Measurements from ENCODE around the gene SNX32.

Gene SNX32

DNA sequence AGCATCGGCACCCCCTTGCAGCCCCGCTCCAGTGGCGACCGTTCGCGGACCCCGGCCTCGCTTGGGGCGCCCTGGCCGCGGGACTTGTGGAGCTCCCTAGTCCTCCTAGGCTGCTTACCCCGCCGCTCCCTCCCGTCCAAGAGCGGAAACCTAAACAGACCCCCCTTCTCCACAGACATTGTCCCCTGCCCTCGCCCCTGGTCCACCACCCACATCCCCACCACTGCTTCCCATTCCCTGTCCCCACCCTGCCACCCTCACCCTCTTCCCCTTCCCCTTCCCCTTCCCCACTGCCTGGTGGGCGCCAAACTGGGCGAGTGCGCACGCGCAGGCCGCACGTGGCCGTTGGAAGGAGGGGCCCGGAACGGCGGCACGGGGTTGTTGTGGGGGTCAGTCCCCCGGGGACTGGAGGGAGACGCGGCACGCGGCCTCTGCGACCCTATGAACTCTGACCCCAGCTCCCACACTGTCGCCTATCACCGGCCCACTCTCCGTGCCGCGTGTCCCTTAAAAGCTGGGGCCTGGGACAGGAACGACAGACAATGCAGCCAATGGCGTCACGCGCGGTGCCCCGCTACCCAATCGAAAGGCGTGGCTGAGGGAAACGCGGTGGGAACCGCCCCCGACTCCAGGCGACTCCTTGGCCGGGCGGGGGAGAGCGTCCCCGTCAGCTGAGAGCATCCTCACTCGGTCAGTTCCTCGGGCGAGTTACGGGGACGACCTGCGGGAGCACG, at the start of gene SNX32:
SNX32 (plus strand) TSS at position 667 of the 734 bp plus-strand sequence. CDS start 103 bp downstream, outside the sequence.
- DNase-seq = peak; percentile 95

DNA sequence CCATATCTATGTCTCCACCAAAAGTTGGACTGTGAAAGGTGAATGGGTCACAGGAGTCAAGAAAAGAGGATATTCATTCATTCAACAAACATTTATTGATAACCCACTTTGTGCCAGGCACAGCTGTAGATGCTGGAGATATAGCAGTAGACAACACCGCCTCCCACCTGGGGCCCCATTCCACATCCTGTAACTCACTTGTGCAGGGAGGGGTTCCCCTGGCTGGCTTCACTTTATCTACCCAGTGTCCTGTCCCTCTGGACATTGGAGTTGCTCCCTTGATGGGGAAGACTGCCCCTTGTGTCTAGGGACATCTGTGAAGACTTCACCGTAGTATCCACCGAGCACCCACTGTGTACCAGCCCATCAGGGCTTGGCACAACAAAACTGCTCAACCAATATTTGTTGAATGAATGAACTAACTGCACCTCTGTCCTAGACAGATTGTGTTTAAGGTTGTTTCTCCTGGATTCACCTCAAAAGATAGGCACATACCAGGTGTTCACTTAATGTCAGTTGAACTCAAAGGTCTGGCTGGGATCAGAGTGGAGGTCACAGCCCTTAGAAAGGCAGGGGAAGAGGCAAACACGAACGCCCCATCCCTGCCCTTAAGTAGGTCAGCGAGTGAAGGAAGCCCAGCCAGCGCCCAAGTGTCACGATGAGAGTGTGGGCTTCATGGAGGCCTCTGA, 48.3 kb upstream of the SNX32 start:
- DNase-seq = no peak

DNA sequence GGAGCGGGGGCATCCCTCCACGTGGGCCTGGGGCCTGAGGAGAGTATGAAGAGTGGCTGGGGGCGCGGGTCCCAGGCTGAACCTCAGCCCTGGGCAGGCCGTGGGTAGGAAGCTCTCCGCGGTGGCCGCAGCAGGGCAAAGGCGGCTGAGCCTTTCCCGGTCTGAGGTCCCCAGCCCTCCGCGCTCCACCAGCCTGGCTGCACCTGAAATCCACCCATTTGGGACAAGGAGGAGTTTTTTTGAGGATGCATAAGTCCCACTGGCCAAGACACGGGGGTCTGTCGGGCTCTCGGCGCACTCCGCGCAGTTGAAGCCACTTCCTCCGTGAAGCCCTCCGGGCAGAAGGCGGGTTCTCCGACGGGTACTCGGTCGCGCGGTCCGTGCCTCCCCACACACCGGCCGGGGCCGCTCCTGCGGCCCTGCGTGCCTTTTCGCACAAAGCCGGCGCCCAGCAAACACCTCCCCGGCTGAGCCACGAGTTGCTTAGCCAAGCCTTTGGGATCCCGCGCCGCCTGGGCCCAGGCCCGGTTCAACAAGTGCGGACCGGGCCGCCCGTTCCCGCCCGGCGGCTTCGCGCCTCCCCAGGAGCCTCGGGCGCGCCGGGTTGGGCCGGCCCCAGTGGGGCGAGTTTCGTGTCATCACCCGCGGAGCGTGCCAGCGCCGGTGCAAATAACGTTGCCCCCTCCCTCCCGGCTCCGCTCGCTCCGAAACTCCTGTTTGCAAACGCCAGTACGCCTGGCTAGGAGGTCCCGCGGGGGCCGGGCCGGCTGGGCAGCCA, 47.6 kb upstream of the SNX32 start:
- DNase-seq = no peak

GRCh38 chr11:65786786-65787636, 46.8 kb upstream of the SNX32 start, which contains the start of gene OVOL1:
Gene OVOL1, plus strand, starts transcription at chr11:65787063. Its CDS starts 311 bp downstream, at chr11:65787374.
- DNase-seq = no peak

- DNase-seq = no peak
These were observed 45.8 kb upstream of the SNX32 start for GRCh38 chr11:65787649-65788622.

DNA sequence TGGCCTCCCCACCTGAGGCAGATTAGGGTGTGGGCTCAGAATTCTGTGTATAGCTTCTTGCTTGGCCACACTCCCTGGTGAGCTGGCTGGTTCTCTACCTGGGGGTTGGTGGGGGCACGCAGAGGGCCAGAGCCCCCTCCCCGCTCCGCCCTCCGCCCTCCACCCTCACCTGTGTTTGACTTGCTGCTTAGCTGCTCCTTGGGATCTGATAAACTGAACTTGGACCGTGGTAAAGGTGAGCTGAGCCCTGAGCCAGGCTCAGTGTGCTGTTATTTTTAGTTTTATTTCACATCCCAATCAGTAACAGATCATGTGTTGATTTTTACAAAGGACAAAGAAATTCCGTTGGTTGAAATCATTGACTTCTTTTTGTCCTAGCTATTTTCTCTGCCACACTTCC, 44.9 kb upstream of the SNX32 start:
- no peak for DNase-seq

DNA sequence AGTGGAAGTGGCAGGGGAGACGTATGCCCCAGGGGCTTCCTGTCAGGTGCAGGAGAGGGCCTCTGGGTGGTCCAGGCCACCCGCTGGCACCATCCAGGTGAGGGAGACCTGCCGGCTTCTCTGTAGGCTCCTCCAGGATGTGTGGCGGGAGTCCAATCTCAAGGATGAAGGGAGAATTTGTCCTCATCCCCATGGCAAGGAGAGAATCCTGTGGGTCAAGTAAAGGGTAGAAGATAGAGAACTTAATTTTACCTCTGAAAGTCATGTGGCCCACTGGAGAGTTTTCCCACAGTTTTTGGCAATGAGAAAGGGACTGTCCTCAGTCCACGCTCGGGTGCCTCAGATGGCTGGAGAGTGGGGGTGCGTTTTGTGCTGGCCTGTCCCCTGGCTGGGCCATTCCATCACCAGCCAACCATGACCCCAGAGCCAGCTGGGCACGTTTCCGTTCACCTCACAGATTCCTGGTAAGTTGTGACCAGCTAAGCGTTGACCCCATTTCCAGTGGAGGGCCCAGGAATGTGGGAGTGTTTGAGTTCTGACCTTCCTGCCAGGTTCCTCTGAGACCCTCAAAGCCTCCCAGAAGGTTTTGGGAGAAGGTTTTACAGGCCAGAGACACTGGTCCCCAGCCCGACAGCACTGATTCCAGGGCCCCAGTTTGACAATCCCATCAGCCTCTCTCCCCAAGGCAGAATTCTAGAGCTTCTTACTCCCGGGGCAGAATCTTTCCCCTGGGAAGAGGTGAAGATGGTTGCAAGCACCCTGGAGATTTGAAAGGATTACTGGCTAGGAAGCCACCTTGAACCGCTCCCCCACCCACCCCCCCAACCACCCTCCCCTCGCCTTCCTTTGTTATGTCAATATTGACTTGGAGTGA, 44.3 kb upstream of the SNX32 start:
- no peak for DNase-seq

DNA sequence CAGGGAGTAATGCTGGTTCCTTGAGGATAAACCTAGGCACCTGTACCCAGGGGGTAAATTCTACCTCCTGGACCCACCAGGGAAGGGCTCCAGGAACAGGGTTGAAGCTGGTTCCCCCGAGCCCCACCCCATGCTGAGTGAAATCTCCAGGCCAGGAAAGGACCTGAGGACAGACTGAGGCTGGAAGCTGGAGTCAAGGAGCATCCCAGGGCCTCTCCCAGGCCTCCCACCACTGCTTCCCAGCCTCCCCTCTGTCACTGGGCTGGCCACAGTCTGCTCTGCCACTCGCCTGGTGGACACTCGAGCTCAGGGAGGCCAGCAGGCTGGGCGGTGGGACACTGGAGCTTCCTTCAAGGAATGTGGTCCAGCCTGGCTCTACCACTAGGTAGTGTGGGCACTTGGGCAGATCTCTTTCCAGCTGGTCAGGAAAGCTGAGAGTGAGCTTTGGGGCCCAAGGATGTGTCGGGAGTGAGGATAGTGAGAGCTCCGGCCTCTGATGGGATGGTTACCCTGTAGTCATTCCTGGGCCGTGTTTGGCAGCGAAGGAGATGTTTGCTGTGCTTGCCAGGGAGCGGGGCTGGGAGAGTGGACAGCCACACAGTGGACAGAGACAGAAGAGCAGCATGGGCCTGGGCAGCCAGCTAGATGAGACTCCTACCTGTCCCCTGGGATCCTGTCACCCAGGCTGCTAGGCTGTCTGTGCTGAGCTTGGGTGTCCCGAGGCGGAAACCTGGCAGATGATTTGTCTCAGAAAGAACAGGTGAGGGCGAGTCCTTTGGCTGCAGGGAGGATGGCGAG, 43.5 kb upstream of the SNX32 start:
- DNase-seq = no peak

DNA sequence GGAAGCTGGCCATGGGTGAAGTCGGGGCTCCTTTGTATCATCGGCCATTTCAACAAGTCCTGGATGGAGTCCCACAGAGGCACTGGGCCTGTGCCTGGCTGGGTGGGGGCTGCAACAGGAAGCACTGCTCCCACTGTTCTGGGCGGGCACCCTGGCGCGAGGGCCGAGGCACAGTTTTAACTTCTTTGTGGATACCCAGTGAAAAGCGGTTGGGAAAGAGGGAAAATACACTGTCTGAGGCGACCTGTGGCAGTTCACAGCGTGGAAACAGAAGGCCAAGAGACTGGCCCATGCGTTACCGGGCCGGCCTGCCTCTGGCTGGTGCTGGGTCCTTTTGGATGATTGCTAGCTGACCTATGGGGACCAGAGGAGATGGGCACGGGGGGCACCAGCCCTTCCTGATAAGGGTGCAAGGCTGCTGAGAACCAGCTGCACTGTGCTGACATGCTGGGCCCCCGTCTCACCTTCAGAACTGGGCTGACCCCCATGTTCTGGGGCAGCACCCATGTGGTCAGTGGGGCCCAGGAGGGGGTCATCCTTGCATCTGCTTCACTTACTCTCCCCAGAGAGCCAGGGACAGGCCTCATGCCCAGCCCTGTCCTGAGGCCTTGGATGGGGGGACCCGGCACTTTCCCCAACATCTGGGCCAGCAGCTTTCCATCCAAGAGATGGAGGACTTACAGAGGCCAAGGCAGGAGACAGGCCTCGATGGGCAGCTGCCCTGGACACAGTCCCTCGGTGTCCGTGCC, 42.7 kb upstream of the SNX32 start:
- no peak for DNase-seq

GRCh38 chr11:65791719-65792213, 42.0 kb upstream of the SNX32 start:
- peak; percentile 53 for DNase-seq

DNA sequence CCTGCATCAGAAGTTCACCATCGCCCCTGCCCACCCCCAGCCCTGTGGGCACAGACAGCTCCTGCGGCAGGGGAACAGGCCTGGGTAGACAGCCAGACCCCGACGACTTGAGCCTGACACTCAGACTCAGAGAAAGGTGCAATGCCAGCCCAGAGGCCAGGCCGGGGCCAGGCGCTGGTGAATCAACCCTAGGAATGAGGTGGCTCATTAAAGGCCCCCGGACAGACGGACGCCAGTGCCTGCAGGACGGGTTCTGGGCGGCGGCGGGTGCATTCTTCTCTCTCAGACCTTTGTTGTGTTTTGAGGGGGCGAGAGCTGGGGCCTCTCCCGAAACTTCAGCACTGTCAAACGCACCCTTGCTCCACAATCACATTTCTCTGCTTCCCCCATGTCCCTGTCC, 41.3 kb upstream of the SNX32 start:
- DNase-seq = no peak

DNA sequence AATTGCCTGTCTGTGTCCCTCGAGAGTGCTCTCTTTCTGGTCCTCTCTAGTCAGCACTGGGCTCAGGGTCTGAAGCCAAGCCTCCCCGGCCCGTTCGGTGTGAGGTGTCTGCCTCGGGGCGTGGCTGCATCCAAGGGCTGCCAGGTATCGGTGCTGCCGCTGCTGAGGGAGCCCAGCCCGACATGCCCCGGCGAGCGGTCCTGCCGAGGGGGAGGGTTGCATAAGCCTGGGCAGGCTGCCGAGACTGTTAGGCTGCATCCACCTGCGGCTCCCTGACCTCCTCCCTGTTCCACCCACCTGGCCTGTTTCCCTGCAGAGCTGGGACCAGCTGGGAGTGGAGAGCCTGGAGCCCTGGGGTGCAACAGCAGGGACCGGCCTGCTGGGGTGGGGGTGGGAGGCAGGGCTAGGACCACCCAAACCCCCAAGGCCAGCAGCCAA, 40.6 kb upstream of the SNX32 start:
- DNase-seq = no peak

GRCh38 chr11:65793625-65794400, 40.0 kb upstream of the SNX32 start:
- DNase-seq = no peak

GRCh38 chr11:65794570-65795510, 38.9 kb upstream of the SNX32 start:
- DNase-seq = no peak

DNA sequence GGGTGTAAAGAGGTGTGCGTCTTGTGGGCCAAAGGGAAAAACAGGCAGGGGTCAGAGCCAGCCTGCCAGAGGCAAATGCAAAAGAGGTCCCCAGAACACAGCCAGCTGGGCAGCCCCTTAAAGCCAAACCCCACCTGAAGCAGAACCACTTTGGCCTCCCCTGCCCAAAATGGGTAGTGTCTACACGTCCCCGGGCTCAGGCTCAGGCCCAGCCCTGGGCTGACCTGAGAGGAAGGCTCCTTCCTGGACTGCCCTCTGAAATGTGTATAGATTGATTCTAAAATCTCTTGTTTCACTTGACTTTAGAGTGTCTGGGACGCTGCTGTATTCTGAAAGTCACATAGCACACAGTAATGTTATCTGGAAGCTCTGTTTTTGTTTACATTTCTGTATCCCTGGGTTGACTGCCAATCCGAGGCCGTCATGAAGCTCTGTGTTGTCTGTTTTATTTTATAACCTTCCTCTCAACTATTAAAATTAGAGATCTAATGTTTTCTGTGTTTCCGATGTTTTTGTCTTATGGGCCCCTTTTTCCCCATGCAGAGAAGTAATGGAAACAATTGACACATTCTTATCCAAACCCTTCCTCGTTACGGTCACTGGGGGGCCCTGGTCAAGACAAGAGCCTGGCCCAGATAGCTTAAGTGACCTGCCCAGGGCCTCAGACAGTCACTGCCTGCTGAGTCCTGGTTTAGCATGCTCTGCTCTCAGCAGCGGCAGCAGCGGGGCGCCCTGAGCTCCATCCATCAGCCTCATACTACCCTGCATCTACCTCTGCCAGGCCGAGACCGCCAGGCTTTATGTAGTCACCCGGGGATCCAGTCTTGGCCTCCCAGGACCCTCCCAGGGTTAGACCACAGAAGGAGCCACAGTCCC, 36.8 kb upstream of the SNX32 start:
- no peak for DNase-seq
